ENCODE measurements around the gene IGLON5.

IGLON5 gene

GRCh38 chr19:51282335-51282734 lies 29.1 kb upstream of the IGLON5 start:
- H3K4me3 ChIP-seq (ENCODE audit: low read depth, low read length) = no peak overlapping the region
- TF ChIP-seq CTCF (IDR thresholded peaks at IDR 0.05; ENCODE audit: borderline replicate concordance, insufficient read depth, low read depth, low read length) = no peak

GRCh38 chr19:51285682-51286081 lies 25.8 kb upstream of the IGLON5 start:
- no peak overlapping the region for H3K4me3 ChIP-seq (ENCODE audit: low read depth, low read length)
- no peak for TF ChIP-seq CTCF (IDR thresholded peaks at IDR 0.05; ENCODE audit: borderline replicate concordance, insufficient read depth, low read depth, low read length)

GRCh38 chr19:51289635-51290034 lies 21.8 kb upstream of the IGLON5 start:
- H3K4me3 ChIP-seq (ENCODE audit: low read depth, low read length) = no peak overlapping the region
- TF ChIP-seq CTCF (IDR thresholded peaks at IDR 0.05; ENCODE audit: borderline replicate concordance, insufficient read depth, low read depth, low read length) = no peak

- no peak overlapping the region for H3K4me3 ChIP-seq (ENCODE audit: low read depth, low read length)
- no peak for TF ChIP-seq CTCF (IDR thresholded peaks at IDR 0.05; ENCODE audit: borderline replicate concordance, insufficient read depth, low read depth, low read length)
These were observed 18.5 kb upstream of the IGLON5 start for GRCh38 chr19:51292971-51293370.

- no peak overlapping the region for H3K4me3 ChIP-seq (ENCODE audit: low read depth, low read length)
- no peak for TF ChIP-seq CTCF (IDR thresholded peaks at IDR 0.05; ENCODE audit: borderline replicate concordance, insufficient read depth, low read depth, low read length)
These were observed 17.8 kb upstream of the IGLON5 start for GRCh38 chr19:51293571-51294210.

- no peak for TF ChIP-seq CTCF (IDR thresholded peaks at IDR 0.05; ENCODE audit: borderline replicate concordance, insufficient read depth, low read depth, low read length)
- no peak overlapping the region for H3K4me3 ChIP-seq (ENCODE audit: low read depth, low read length)
These were observed 17.1 kb upstream of the IGLON5 start for GRCh38 chr19:51294211-51294976.

- TF ChIP-seq CTCF (IDR thresholded peaks at IDR 0.05; ENCODE audit: borderline replicate concordance, insufficient read depth, low read depth, low read length) = no peak
- H3K4me3 ChIP-seq (ENCODE audit: low read depth, low read length) = no peak overlapping the region
These were observed 16.5 kb upstream of the IGLON5 start for GRCh38 chr19:51294977-51295375.

Measured in GM12875 (cell line).